ENCODE measurements around the gene GALNT1. TPM values are rescaled to one million over a fixed set of nuclear protein-coding genes. Genes with fewer than 3 reads are reported as not detected.

Gene GALNT1
- total and polyA plus RNA-seq, 10 of the 15 experiments (the other 5 are each of a cell fraction or from before 2014, with no cell fraction given): 8.0 to 53.7 (median 29.9) TPM

- TF ChIP-seq ZBED1 (IDR thresholded peaks at IDR 0.05; ENCODE audit: borderline replicate concordance): no peak
- no peak for TF ChIP-seq CUX1 (IDR thresholded peaks at IDR 0.05; ENCODE audit: insufficient replicate concordance, low read depth, low read length)
- no peak for TF ChIP-seq REST (IDR thresholded peaks at IDR 0.05; ENCODE audit: low read depth, low read length)
- no peak for TF ChIP-seq HDAC6 (IDR thresholded peaks at IDR 0.05; ENCODE audit: unreplicated experiment)
- TF ChIP-seq NBN (IDR thresholded peaks at IDR 0.05): no peak
- TF ChIP-seq YBX1 (IDR thresholded peaks at IDR 0.05): no peak
- no peak for TF ChIP-seq CREB1 (IDR thresholded peaks at IDR 0.05; ENCODE audit: low read depth)
- no peak for TF ChIP-seq MTA3 (IDR thresholded peaks at IDR 0.05; ENCODE audit: borderline replicate concordance, low read length)
- no peak for TF ChIP-seq KDM1A (IDR thresholded peaks at IDR 0.05; ENCODE audit: borderline replicate concordance)
Measured at GRCh38 chr18:35696307-35696706, 114.8 kb downstream of the GALNT1 start (continued).
